GM15510 (cell line): ENCODE results near the gene CBL.

ENCODE experiments used
- POLR2A ChIP-seq: IDR thresholded peaks from 3 replicates; pipeline ENCODE4 v1.6.1; 2011; ENCODE audit warnings: borderline replicate concordance; ENCODE audit not compliant: insufficient read length; ENCODE audit errors: extremely low read depth

The CBL gene

GRCh38 chr11:119284344-119285157 lies 78.4 kb downstream of the CBL start:
- TF ChIP-seq POLR2A, result no peak

GRCh38 chr11:119285431-119285830 lies 79.3 kb downstream of the CBL start:
- TF ChIP-seq POLR2A, result no peak

DNA sequence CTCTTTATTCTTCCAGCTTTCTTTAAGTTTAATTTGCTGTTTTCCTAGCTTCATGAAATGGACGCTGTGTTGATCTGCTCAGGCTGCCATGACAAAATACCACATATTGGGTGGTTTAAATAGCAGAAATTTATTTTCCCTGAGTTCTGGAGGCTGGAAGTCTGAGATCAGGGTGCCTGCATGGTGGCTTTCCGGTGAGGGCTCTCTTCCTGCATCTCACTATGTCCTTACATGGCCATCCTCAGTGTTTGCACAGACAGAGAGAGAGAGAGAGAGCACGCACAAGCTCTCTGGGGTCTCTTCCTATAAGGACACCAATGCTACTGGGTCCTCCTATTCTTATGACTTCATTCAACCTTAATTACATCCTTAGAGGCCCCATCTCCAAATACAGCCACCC lies 82.1 kb downstream of the CBL start:
- TF ChIP-seq POLR2A, result no peak

DNA sequence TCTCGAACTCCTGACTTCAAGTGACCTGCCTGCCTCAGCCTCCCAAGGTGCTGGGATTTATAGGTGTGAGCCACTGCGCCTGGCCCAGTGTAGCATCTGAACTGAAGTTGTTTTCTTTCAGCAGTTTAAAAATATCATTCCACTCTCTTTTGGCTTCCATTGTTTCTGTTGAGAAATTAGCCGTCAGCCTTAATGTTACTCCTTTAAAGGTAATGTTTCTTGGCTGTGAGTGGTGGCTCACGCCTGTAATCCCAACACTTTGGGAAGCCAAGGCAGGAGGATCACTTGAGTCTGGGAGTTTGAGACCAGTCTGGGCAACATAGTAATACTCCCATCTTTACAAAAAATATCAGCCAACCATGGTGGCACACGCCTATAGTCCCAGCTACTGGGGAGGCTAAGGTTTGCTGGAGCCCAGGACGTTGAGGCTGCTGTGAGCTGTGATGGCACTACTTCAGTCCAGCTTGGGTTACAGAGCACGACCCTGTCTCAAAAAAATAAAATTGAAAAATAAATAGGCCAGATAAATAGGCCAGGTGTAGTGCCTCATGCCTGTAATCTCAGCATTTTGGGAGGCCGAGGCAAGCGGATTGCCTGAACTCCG lies 84.9 kb downstream of the CBL start:
- no peak for TF ChIP-seq POLR2A

GRCh38 chr11:119293461-119293860 lies 87.3 kb downstream of the CBL start:
- no peak for TF ChIP-seq POLR2A

DNA sequence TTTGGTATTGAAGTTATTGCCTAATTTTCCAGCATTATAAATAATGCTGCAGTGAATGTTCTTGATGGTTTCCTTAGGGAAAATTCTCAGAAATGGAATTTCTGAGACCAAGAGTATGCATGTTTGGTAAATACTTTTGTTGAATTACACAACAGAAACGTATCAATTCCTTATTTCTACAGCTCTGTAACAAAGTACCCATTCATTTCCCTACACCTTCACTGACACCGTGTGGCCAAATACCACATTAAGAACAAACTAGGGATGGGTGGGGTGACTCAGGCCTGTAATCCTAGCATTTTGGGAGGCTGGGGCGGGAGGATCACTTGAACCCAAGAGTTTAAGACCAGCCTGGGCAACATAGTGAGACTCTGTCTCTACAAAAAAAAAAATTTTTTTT lies 89.0 kb downstream of the CBL start:
- TF ChIP-seq POLR2A, result no peak

- TF ChIP-seq POLR2A, result no peak
Measured at GRCh38 chr11:119297938-119298337, 91.8 kb downstream of the CBL start.

GRCh38 chr11:119298726-119299125 lies 92.6 kb downstream of the CBL start:
- no peak for TF ChIP-seq POLR2A

DNA sequence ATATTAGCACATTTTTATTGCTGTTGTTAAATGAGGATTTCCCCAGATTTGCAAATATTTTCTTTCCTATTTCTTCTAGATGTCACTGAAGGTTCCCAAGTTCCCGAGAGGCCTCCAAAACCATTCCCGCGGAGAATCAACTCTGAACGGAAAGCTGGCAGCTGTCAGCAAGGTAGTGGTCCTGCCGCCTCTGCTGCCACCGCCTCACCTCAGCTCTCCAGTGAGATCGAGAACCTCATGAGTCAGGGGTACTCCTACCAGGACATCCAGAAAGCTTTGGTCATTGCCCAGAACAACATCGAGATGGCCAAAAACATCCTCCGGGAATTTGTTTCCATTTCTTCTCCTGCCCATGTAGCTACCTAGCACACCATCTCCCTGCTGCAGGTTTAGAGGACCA lies 93.3 kb downstream of the CBL start:
- no peak for TF ChIP-seq POLR2A

DNA sequence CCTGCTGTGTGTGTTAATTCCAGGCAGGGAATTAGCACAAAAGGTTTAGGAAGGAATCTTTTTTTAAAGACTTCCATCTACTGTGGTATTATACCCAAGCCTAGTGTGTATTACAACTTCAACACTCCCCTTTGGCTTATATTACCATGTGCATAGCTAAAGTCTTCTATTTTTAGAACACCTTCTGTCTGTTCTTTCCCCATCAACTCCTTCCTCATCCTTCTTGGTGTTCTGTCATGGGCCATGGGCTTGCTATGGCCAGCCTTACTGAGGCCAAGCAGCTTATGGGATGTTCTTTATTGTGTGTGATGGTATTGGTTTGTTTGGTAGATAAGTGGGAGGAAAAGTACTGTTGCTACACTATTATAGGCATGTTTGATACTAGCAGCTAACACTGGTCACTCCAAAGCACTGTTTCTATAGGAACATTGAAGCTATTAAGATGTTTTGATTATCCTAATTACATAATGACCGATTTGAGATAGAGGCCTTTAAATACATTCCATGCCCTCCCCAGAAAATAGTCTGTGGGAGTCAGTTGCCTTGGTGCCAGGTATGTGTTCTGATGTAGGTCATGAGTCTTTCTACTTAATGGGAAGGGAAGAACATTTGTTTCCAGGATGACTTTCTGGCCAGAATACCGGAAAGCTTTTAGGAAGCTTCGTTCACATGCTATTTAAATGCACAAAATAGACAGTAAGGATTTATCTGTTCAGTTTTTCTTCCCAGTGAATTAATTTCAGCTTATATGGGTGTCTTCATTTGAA lies 94.2 kb downstream of the CBL start:
- no peak for TF ChIP-seq POLR2A

DNA sequence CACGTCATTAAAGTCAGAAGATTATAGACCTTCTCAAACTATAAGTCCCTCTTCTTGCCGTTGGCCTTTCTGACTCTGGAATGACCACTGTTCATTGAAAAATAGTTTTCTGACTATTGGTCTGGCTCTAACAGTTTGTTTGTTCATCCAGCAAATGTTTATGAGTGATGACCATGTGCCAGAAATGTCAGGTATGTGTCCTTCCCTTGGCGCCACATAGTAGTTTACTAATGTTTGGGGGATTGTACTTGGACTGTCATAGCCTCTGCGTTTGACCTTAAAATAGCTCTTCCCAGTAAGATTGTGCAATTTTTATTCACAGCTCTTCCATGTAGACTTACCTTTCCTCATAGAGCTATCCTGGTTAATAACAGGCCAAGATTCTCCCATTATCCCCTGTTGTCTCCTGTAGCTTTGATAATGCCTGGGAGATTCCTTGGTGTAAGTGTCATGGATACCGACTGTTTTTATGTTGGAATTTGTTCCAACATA lies 97.1 kb downstream of the CBL start:
- TF ChIP-seq POLR2A, result no peak

GRCh38 chr11:119305556-119306372 lies 99.6 kb downstream of the CBL start:
- TF ChIP-seq POLR2A, result no peak

DNA sequence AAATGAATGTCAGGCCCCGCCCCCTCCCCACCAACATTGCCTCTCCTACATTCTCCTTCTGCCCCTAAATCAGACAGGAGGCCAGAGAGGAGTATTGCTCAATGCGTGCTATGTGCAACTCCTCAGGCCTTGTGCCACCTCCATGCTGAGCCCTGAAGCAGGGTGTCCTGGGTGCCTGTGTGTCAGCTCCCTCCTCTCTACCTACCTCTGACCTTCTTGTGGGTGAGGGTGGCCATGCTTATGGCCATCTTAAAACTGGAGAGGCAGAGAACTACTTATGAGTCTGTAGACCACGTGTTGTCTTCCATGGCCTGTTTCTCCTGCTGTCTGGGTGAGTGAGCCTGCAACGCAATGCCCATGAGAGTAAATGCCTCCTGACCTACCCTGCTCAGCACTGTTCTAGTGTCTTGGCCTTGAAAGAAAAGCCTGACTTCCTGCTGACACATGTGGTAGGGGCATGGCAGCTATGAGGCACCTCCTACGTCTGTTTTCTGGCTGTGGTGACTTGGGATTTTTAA lies 100.3 kb downstream of the CBL start:
- no peak for TF ChIP-seq POLR2A

DNA sequence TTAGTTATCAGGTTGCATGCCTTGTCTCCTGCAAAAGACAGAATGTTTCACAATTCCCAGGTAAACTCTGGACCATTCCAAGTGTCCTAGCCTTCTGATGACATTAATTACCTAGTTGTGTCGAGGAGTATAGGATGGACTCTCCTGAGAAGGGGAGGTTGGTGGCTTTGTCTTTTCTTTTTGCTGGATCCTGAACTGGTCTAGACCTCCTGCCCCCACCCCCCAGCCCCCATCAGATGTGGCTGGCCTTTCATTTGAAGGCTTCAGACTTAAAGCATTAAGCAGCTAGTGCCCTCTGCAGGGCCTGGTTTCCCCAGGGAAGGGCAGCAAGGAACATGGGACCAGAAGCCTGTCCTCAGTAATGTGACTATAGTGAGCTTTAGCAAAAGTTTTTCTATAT lies 101.1 kb downstream of the CBL start:
- no peak for TF ChIP-seq POLR2A
